Epithelial cell of esophagus (primary cell): ENCODE results near the gene ERG.

Experiments
- DNase-seq: peaks from one replicate; pipeline ENCODE4 v3.0.0; 2010; ENCODE audit warnings: low read depth
- H3K4me3 ChIP-seq: 2 replicates; pipeline ENCODE4 v1.5.1; 2011; ENCODE audit warnings: mild to moderate bottlenecking, low read length, control low read depth
- CTCF ChIP-seq: IDR thresholded peaks from 2 replicates; pipeline ENCODE4 v1.5.1; 2011; ENCODE audit warnings: low read depth, mild to moderate bottlenecking, low read length, control low read depth, inconsistent platforms; ENCODE audit not compliant: insufficient read depth; ENCODE audit errors: missing control alignments

The ERG gene

GRCh38 chr21:38433471-38433870, 64.8 kb downstream of the ERG start:
- TF ChIP-seq CTCF: no peak
- H3K4me3 ChIP-seq: no peak overlapping the region
- no peak for DNase-seq

GRCh38 chr21:38430401-38430984, 67.8 kb downstream of the ERG start:
- no peak overlapping the region for H3K4me3 ChIP-seq
- no peak for DNase-seq
- no peak for TF ChIP-seq CTCF

- no peak for TF ChIP-seq CTCF
- H3K4me3 ChIP-seq: no peak overlapping the region
- DNase-seq: no peak
These were observed 69.3 kb downstream of the ERG start for GRCh38 chr21:38429011-38429410.

GRCh38 chr21:38428211-38428610, 70.1 kb downstream of the ERG start:
- no peak overlapping the region for H3K4me3 ChIP-seq
- TF ChIP-seq CTCF: no peak
- DNase-seq: no peak

- no peak for TF ChIP-seq CTCF
These were observed 73.8 kb downstream of the ERG start for GRCh38 chr21:38424305-38425019.

GRCh38 chr21:38422082-38422481, 76.2 kb downstream of the ERG start:
- TF ChIP-seq CTCF: no peak
- no peak for DNase-seq
- no peak overlapping the region for H3K4me3 ChIP-seq

More at GRCh38 chr21:38424305-38425019, 73.8 kb downstream of the ERG start:
- H3K4me3 ChIP-seq: no peak overlapping the region
- no peak for DNase-seq

GRCh38 chr21:38420140-38420539, 78.1 kb downstream of the ERG start:
- no peak for TF ChIP-seq CTCF
- DNase-seq: no peak
- H3K4me3 ChIP-seq: no peak overlapping the region
